GM12891 (cell line): ENCODE data around the gene C19orf18.

Experiments
- DNase-seq: peaks from one replicate; pipeline ENCODE4 v3.0.0; 2011; ENCODE audit warnings: low spot score; ENCODE audit not compliant: insufficient read length
- FAIRE-seq: peaks from 2 replicates; lab custom pipeline; 2011; peaks lifted over from hg19 to GRCh38; lab: Jason Lieb, UNC
- PAX5 ChIP-seq: IDR thresholded peaks from 2 replicates; pipeline ENCODE4 v1.6.1; 2011; ENCODE audit warnings: low read length, moderate library complexity, mild to moderate bottlenecking; ENCODE audit not compliant: insufficient read depth, severe bottlenecking
- POLR2A ChIP-seq: IDR thresholded peaks from 2 replicates; pipeline ENCODE4 v1.6.1; 2011; ENCODE audit warnings: low read depth, low read length, control low read depth
- POLR2AphosphoS5 ChIP-seq: IDR thresholded peaks from 2 replicates; pipeline ENCODE4 v1.6.1; 2011; ENCODE audit warnings: low read depth, low read length, control low read depth
- POU2F2 ChIP-seq: IDR thresholded peaks from 2 replicates; pipeline ENCODE4 v1.6.1; 2011; ENCODE audit warnings: low read depth, mild to moderate bottlenecking, control low read depth, low read length, moderate library complexity
- SPI1 ChIP-seq: IDR thresholded peaks from 2 replicates; pipeline ENCODE4 v1.6.1; 2011; ENCODE audit warnings: low read depth, low read length, control low read depth
- TAF1 ChIP-seq: IDR thresholded peaks from 2 replicates; pipeline ENCODE4 v1.6.1; 2011; ENCODE audit warnings: low read depth, low read length, control low read depth

Gene C19orf18

DNA sequence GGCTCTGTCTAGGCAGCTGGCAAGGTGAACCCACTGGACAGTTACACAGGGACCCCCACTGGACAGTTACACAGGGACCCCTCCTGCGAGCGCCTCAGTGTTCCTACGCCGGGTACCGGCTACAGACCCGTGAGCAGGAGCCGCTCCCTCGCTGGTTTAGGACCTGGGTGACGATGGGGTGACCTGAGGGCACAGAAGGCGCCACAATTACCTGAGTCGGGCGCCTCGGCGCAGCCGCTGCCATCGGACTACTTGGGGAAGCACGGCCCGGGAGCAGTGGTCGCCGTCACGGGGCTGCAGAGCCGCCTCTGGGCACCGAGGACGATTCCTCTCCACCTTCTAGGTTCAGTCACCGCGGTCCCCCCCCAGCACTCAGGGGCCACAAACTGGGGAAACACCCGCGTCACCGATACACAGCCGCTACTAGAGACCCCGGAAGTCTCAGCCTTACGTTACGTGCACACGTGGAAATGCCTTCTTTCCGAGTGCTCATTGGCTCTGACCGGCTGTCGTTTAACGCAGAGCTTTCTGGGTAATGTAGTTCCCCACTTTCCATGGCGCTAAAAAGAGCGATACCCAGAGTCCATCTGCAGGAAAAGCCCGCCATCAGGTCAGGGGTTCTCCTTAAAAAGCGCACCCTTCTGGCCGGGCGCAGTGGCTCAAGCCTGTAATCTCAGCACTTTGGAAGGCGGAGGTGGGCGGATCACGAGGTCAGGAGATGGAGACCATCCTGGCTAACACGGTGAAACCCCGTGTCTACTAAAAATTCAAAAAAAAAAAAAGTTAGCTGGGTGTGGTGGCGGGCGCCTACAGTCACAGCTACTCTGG lies 58.0 kb downstream of the C19orf18 start, which contains the start of gene ZNF417:
Gene ZNF417 (minus strand): TSS at position 425 of the 828 bp plus-strand sequence. CDS start 181 bp downstream, at position 244.
- TF ChIP-seq POLR2AphosphoS5 (peak; percentile 70), POLR2A (peak; percentile 49; the same call in 1 of the 2 replicates)
- FAIRE-seq (peak; percentile 97), DNase-seq (peak; percentile 79)

- FAIRE-seq, result no peak
- TF ChIP-seq TAF1 (no peak), POLR2AphosphoS5 (no peak), POU2F2 (no peak), SPI1 (no peak), PAX5 (no peak), POLR2A (no peak)
- DNase-seq, result no peak
Measured at GRCh38 chr19:57914531-57914930, 59.8 kb downstream of the C19orf18 start.
